Fibroblast of the aortic adventitia (primary cell): ENCODE results near the gene OR10A3. TPM values are rescaled to one million over a fixed set of nuclear protein-coding genes. Genes with fewer than 3 reads are reported as not detected.
A peak's percentile ranks its signal among the peaks of the same experiment; 100 is the strongest.

Experiments
- DNase-seq: peaks from one replicate; pipeline ENCODE4 v3.0.0-alpha.2; 2010; ENCODE audit warnings: low read depth
- H3K4me3 ChIP-seq: 2 replicates; pipeline ENCODE4 v1.5.1; 2011; ENCODE audit warnings: low read depth, mild to moderate bottlenecking, control low read depth, low read length, moderate library complexity
- CTCF ChIP-seq: IDR thresholded peaks from 2 replicates; pipeline ENCODE4 v1.5.1; 2011; ENCODE audit warnings: mild to moderate bottlenecking, low read length, control low read depth, inconsistent platforms; ENCODE audit not compliant: insufficient read depth
- total RNA-seq: library from RNA; depleted of rRNA; stranded (reverse); fragments of >200 nt; gene quantifications from 2 replicates; pipeline ENCODE4 v1.2.3, GENCODE V29; 2012; ENCODE audit warnings: low replicate concordance

The OR10A3 gene
- total RNA-seq, 1 donor = 0.09 TPM

GRCh38 chr11:7977232-7977917, 35.9 kb upstream of the OR10A3 start:
- peak; percentile 92 for DNase-seq
- no peak overlapping the region for H3K4me3 ChIP-seq
- TF ChIP-seq CTCF = no peak

- H3K4me3 ChIP-seq = no peak overlapping the region
- DNase-seq = no peak
- TF ChIP-seq CTCF = no peak
These were observed 33.2 kb upstream of the OR10A3 start for GRCh38 chr11:7974668-7975067.

- DNase-seq = peak; percentile 54
- TF ChIP-seq CTCF = no peak
These were observed 31.5 kb upstream of the OR10A3 start for GRCh38 chr11:7973011-7973410.

GRCh38 chr11:7971846-7972245, 30.3 kb upstream of the OR10A3 start:
- peak; percentile 73 for DNase-seq
- no peak overlapping the region for H3K4me3 ChIP-seq
- TF ChIP-seq CTCF = no peak

More at GRCh38 chr11:7973011-7973410, 31.5 kb upstream of the OR10A3 start:
- no peak overlapping the region for H3K4me3 ChIP-seq

GRCh38 chr11:7969756-7970646, 28.5 kb upstream of the OR10A3 start:
- TF ChIP-seq CTCF = no peak
- no peak overlapping the region for H3K4me3 ChIP-seq
- DNase-seq = no peak

GRCh38 chr11:7968686-7969085, 27.2 kb upstream of the OR10A3 start:
- H3K4me3 ChIP-seq = no peak overlapping the region
- DNase-seq = peak; percentile 50
- no peak for TF ChIP-seq CTCF
